MCF 10A (cell line): ENCODE results near the gene TMEM131L. TPM values are rescaled to one million over a fixed set of nuclear protein-coding genes. Genes with fewer than 3 reads are reported as not detected.

Experiments
- BruUV-seq: library from RNA; stranded (reverse); fragments of 400-500 nt; replicated peaks from 2 replicates; lab custom pipeline; 2021; lab: Mats Ljungman, UMichigan
- CTCF ChIA-PET: fragments of 300-600 bp; sonication (Branson Sonifier 250); formaldehyde crosslinking; extraction: SDS; loops from one replicate; lab custom pipeline; 2021; ENCODE audit warnings: antibody characterized with exemption, inconsistent platforms; lab: Yijun Ruan, JAX
- POLR2A ChIA-PET: fragments of 300-600, 350-650 bp; sonication (Branson Sonifier 250); formaldehyde crosslinking; extraction: SDS; loops from one replicate; lab custom pipeline; 2020; ENCODE audit warnings: antibody characterized with exemption, inconsistent platforms; lab: Yijun Ruan, JAX
- DNase-seq: peaks from one replicate; pipeline ENCODE4 v3.0.0-alpha.2; 2018; ENCODE audit not compliant: unreplicated experiment
- H3K27ac Mint-ChIP-seq: one replicate; pipeline ENCODE4 v1.8.0; 2022; ENCODE audit warnings: mild to moderate bottlenecking, low read depth, mixed read lengths; ENCODE audit not compliant: unreplicated experiment
- H3K27me3 Mint-ChIP-seq: one replicate; pipeline ENCODE4 v1.8.0; 2022; ENCODE audit warnings: mixed read lengths; ENCODE audit not compliant: insufficient read depth, unreplicated experiment
- H3K36me3 Mint-ChIP-seq: one replicate; pipeline ENCODE4 v1.8.0; 2022; ENCODE audit warnings: mild to moderate bottlenecking, moderate library complexity, mixed read lengths; ENCODE audit not compliant: insufficient read depth, unreplicated experiment
- H3K4me1 Mint-ChIP-seq: one replicate; pipeline ENCODE4 v1.8.0; 2022; ENCODE audit warnings: mixed read lengths; ENCODE audit not compliant: insufficient read depth, unreplicated experiment
- H3K4me3 Mint-ChIP-seq: one replicate; pipeline ENCODE4 v1.8.0; 2022; ENCODE audit warnings: mild to moderate bottlenecking, moderate library complexity, mixed read lengths; ENCODE audit not compliant: unreplicated experiment
- H3K9me3 Mint-ChIP-seq: one replicate; pipeline ENCODE4 v1.8.0; 2022; ENCODE audit warnings: mixed read lengths; ENCODE audit not compliant: unreplicated experiment
- intact Hi-C: fragments of 100-400 bp; cut with micrococcal nuclease; formaldehyde crosslinking; loops from 2 replicates; pipeline ENCODE4 v1.14.1; 2022
- total RNA-seq: library from RNA; stranded (reverse); gene quantifications from 2 replicates; pipeline ENCODE4 v1.2.3, GENCODE V29; 2022
- TF ChIP-seq, protein P1 (sequence below): fragments of 200-600 bp; IDR thresholded peaks from one replicate; pipeline ENCODE4 v1.8.0; 2022; ENCODE audit warnings: antibody characterized with exemption, mild to moderate bottlenecking; ENCODE audit not compliant: unreplicated experiment

Gene TMEM131L
- total RNA-seq, 1 experiment from 2014 or later = 10.1 TPM

DNA sequence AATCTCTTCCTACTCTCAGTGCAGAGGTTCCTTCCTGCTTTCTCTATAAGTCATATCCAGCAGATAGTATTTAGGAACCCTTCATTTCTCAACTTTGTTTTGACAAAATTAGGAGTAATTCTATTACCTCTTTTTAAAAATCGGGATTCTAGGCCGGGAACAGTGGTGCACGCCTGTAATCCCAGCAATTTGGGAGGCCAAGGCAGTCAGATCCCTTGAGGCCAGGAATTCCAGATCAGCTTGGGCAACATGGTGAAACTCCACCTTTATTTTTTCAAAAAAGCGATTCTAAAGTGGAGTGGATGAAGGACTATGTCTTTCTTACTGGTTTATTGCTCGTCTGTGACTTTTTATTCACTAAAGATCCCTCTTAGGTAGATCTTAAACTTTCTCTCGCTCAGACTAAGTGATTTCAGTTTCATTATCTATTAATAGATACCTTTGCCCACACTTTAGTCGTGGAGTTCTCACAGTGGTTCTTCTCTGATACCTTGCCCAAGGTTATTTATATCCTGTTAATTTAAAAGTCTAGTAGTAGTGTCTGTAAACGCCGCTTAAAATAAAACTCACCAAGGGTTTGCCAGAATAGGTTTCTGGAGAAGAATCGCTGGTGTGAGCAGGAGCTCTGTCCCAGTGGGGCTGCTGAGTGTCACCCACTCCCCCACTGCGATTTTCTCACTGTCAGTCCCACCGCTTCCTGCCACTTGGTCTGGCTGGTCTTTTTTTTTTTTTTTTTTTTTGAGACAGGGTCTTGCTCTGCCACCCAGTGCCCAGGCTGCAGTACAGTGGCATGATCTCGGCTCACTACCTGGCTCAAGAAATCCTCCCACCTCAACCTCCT, 27.0 kb upstream of the TMEM131L start:
- CTCF ChIA-PET = interaction anchor here (0.8 kb wide), 1 partner anchor 37 kb away, joined by 3 read pairs; no protein-coding TSS in a partner anchor

DNA sequence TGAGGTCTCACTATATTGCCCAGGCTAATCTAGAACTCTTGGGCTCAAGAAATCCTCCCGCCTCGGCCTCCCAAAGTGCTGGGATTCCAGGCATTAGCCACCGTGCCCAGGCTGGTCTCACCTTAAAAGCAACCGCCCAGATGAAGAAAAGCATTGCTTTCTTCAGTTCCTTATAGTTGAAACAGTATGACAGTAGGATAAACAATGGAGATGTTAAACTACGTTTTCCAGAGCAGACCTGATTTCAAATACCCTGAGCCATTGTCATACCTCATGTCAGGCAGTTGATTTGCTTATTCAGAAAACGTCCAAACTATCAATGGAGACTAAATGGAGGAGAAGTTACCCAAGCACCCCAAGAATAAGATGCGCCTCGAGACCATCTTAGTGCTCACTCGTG, 26.3 kb upstream of the TMEM131L start:
- BruUV-seq = no TSS peak
- no peaks in the 10 kb centered on the region for H3K4me1 Mint-ChIP-seq
- TF ChIP-seq, protein P1, sequence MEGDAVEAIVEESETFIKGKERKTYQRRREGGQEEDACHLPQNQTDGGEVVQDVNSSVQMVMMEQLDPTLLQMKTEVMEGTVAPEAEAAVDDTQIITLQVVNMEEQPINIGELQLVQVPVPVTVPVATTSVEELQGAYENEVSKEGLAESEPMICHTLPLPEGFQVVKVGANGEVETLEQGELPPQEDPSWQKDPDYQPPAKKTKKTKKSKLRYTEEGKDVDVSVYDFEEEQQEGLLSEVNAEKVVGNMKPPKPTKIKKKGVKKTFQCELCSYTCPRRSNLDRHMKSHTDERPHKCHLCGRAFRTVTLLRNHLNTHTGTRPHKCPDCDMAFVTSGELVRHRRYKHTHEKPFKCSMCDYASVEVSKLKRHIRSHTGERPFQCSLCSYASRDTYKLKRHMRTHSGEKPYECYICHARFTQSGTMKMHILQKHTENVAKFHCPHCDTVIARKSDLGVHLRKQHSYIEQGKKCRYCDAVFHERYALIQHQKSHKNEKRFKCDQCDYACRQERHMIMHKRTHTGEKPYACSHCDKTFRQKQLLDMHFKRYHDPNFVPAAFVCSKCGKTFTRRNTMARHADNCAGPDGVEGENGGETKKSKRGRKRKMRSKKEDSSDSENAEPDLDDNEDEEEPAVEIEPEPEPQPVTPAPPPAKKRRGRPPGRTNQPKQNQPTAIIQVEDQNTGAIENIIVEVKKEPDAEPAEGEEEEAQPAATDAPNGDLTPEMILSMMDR = no peak
- no peak overlapping the region for H3K27ac Mint-ChIP-seq
- POLR2A ChIA-PET = no interaction called here
- H3K9me3 Mint-ChIP-seq = no peaks in the 10 kb centered on the region
- DNase-seq = no peak
- no peak overlapping the region for H3K4me3 Mint-ChIP-seq
- intact Hi-C loops = no loop called here
- CTCF ChIA-PET = interaction anchor here (0.8 kb wide), 1 partner anchor 37 kb away, joined by 3 read pairs; no protein-coding TSS in a partner anchor
- no peaks in the 10 kb centered on the region for H3K27me3 Mint-ChIP-seq
- H3K36me3 Mint-ChIP-seq = peaks cover 6% of the 10 kb centered on the region

More for the DNA sequence above, 27.0 kb upstream of the TMEM131L start:
- no peaks in the 10 kb centered on the region for H3K4me1 Mint-ChIP-seq
- no peak overlapping the region for H3K4me3 Mint-ChIP-seq
- no peak for DNase-seq
- POLR2A ChIA-PET = interaction anchor here (0.7 kb wide), 1 partner anchor 10 kb away, joined by 3 read pairs; no protein-coding TSS in a partner anchor
- no peak overlapping the region for H3K27ac Mint-ChIP-seq
- peaks cover 2% of the 10 kb centered on the region for H3K36me3 Mint-ChIP-seq
- TF ChIP-seq, protein P1 = no peak
- no TSS peak for BruUV-seq
- H3K27me3 Mint-ChIP-seq = no peaks in the 10 kb centered on the region
- H3K9me3 Mint-ChIP-seq = no peaks in the 10 kb centered on the region
- intact Hi-C loops = no loop called here

DNA sequence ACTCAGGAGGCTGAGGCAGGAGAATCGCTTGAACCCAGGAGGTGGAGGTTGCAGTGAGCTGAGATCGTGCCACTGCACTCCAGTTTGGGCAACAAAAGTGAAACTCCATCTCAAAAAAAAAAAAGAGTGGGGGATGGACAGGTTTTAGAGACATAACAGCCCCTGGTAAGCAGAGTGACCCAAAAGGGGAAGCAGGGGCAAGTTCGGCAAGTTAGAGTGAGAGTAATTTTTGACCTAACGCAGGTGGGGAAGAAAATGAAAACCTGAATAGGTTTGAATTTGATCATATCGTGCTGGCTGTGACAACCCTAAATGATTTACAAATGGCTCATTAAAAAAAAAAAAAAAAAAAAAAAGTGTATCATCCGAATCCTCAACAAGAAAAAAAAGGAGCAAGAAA, 25.7 kb upstream of the TMEM131L start:
- intact Hi-C loops = no loop called here
- TF ChIP-seq, protein P1 = no peak
- no peak overlapping the region for H3K4me3 Mint-ChIP-seq
- H3K9me3 Mint-ChIP-seq = no peaks in the 10 kb centered on the region
- no peaks in the 10 kb centered on the region for H3K4me1 Mint-ChIP-seq
- no peak for DNase-seq
- H3K27me3 Mint-ChIP-seq = no peaks in the 10 kb centered on the region
- H3K36me3 Mint-ChIP-seq = peaks cover 6% of the 10 kb centered on the region
- ChIA-PET POLR2A (no interaction called here), CTCF (no interaction called here)
- no TSS peak for BruUV-seq
- H3K27ac Mint-ChIP-seq = no peak overlapping the region

DNA sequence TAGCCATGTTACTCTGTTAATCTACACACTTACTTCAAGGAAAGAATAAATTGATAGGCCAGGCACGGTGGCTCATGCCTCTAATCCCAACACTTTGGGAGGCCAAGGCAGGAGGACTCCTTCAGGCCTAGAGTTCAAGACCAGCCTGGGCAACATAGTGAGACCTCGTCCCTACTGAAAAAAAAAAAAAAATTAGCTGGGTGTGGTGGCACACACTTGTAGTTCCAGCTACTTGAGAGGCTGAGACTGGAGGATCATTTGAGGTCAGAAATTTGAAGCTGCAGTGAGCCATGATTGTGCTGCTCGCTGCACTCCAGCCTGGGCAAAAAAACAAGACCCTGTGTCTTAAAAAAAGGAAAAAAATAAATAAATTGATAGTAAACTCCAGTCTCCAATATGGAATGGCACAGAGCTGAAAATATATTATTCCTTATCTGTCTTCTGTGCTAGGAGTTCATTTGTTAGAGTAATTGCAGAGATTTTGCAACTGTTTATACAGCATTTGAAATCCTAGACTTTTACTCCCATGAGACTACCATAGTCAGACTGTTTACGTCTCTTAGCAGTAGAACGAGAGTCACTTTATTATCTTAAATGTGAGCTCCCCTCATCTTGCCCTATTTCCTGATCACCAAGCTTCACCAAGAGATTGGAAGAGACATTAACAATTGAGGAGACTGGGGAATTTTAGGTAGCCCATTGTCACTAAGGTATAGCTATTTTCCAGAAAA, 18.8 kb upstream of the TMEM131L start:
- Mint-ChIP-seq H3K4me1 (peaks cover 7% of the 10 kb centered on the region), H3K36me3 (peaks cover 6% of the 10 kb centered on the region), H3K4me3 (no peak overlapping the region), H3K9me3 (no peaks in the 10 kb centered on the region), H3K27me3 (no peaks in the 10 kb centered on the region), H3K27ac (no peak overlapping the region)
- ChIA-PET POLR2A (interaction anchor here (0.6 kb wide), 1 partner anchor 20 kb away, joined by 3 read pairs; no protein-coding TSS in a partner anchor), CTCF (interaction anchor here (0.8 to 1.4 kb wide), 4 partner anchors 14 to 303 kb away, joined by 3 to 11 read pairs (median 4); no protein-coding TSS in a partner anchor)
- TF ChIP-seq, protein P1 = no peak
- BruUV-seq = no TSS peak
- intact Hi-C loops = no loop called here
- DNase-seq = no peak
